Brain microvascular endothelial cell (primary cell): ENCODE measurements around the gene PRKG1.
"Not testable (repeated sequence)": the region's sequence is repeated elsewhere in the genome, so short reads cannot be mapped to it uniquely, and the experiment has no call there.

Experiments used
- DNase-seq: peaks from one replicate; pipeline ENCODE4 v3.0.0-alpha.2; 2020
- H3K27ac ChIP-seq: fragments of 250-450 bp; sonication (Bioruptor Pico); 2 replicates; pipeline ENCODE4 v1.5.1; 2020; ENCODE audit warnings: mild to moderate bottlenecking, moderate library complexity
- H3K27me3 ChIP-seq: fragments of 250-450 bp; sonication (Bioruptor Pico); replicated peaks from 2 replicates; pipeline ENCODE4 v1.5.1; 2020; ENCODE audit warnings: mild to moderate bottlenecking
- H3K36me3 ChIP-seq: fragments of 250-450 bp; sonication (Bioruptor Pico); replicated peaks from 2 replicates; pipeline ENCODE4 v1.5.1; 2020; ENCODE audit warnings: mild to moderate bottlenecking
- H3K4me3 ChIP-seq: 2 replicates; pipeline ENCODE4 v1.5.1; 2011; ENCODE audit warnings: low read depth, mild to moderate bottlenecking, control low read depth, low read length, moderate library complexity
- in situ Hi-C: cut with HindIII; loops from 2 replicates; pipeline ENCODE4 v1.10.0; 2017; ENCODE audit warnings: low sequenced_read_pairs, low pct_ligation_motif_present
- TF ChIP-seq, protein P1 (sequence below): IDR thresholded peaks from 2 replicates; pipeline ENCODE4 v1.5.1; 2011; ENCODE audit warnings: low read depth, mild to moderate bottlenecking, moderate library complexity, low read length, control low read depth, inconsistent platforms; ENCODE audit errors: missing control alignments

PRKG1 gene

DNA sequence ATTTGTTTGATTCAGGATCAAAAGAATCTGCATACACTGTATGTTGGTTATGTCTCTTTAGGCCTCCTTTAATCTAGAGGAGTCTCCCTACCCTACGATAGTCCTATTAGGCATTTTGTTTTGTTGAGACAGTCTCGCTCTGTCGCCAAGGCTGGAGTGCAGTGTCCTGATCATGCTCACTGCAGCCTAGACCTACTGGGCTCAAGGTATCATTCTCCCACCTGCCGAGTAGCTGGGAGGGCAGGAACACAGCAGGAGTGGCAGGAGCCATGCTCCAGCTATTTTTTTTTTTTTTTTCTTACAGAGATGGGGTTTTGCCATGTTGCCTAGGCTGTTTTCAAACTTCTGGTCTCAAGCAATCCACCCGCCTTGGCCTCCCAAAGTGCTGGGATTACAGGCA lies 1116.8 kb downstream of the PRKG1 start:
- no peak overlapping the region for H3K27ac ChIP-seq
- no peaks in the 10 kb centered on the region for H3K27me3 ChIP-seq
- TF ChIP-seq, protein P1, sequence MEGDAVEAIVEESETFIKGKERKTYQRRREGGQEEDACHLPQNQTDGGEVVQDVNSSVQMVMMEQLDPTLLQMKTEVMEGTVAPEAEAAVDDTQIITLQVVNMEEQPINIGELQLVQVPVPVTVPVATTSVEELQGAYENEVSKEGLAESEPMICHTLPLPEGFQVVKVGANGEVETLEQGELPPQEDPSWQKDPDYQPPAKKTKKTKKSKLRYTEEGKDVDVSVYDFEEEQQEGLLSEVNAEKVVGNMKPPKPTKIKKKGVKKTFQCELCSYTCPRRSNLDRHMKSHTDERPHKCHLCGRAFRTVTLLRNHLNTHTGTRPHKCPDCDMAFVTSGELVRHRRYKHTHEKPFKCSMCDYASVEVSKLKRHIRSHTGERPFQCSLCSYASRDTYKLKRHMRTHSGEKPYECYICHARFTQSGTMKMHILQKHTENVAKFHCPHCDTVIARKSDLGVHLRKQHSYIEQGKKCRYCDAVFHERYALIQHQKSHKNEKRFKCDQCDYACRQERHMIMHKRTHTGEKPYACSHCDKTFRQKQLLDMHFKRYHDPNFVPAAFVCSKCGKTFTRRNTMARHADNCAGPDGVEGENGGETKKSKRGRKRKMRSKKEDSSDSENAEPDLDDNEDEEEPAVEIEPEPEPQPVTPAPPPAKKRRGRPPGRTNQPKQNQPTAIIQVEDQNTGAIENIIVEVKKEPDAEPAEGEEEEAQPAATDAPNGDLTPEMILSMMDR, result no peak
- H3K4me3 ChIP-seq, result no peak overlapping the region
- H3K36me3 ChIP-seq, result no peaks in the 10 kb centered on the region
- in situ Hi-C loops, result no loop called here
- DNase-seq, result no peak

DNA sequence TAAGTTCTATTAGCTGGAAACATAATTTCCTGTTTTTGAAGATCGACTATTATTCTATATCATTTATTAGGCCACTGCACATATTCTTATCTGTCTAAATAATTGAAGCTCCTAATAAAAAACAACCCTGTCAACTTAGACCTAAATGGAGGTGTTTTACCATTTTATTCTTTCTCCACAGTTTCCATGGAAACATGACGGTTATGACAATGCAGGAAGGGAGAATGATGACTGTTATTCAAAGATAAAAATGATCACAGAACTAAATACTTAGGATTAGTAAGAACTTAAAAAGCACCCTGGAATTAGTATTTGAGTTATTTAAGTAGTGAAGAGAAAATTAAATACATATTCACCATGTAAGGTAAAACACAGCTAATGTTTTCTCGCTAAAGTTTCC lies 1119.9 kb downstream of the PRKG1 start:
- TF ChIP-seq, protein P1, result no peak
- H3K27me3 ChIP-seq, result no peaks in the 10 kb centered on the region
- no peak overlapping the region for H3K27ac ChIP-seq
- no peak overlapping the region for H3K4me3 ChIP-seq
- DNase-seq, result no peak
- no peaks in the 10 kb centered on the region for H3K36me3 ChIP-seq
- in situ Hi-C loops, result no loop called here

DNA sequence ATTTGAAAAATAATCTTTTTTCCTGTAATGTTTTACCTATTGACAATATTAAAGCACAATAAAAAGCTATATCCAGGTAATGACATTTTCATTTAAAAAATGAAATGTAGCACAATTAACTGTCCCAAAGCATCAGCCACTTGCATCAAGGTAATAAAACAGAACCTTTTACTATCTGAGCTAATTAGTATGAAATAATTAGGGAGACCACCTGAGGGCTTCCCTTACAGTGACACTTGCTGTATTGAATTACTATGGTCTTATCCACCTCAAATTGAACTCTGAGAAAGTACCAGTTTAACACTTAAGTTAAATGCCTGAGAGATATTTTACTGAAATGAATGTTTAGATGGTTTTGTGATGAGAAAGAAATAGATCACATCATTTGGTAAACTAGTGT lies 1120.4 kb downstream of the PRKG1 start:
- H3K4me3 ChIP-seq, result no peak overlapping the region
- no peak for DNase-seq
- no peaks in the 10 kb centered on the region for H3K27me3 ChIP-seq
- in situ Hi-C loops, result no loop called here
- TF ChIP-seq, protein P1, result no peak
- H3K36me3 ChIP-seq, result no peaks in the 10 kb centered on the region
- no peak overlapping the region for H3K27ac ChIP-seq

- no peak overlapping the region for H3K4me3 ChIP-seq
- TF ChIP-seq, protein P1, result no peak
- in situ Hi-C loops, result no loop called here
- no peak overlapping the region for H3K27ac ChIP-seq
- no peak for DNase-seq
- no peaks in the 10 kb centered on the region for H3K27me3 ChIP-seq
- no peaks in the 10 kb centered on the region for H3K36me3 ChIP-seq
Measured at GRCh38 chr10:52197098-52197497, 1122.8 kb downstream of the PRKG1 start.

GRCh38 chr10:52198540-52198939 lies 1124.3 kb downstream of the PRKG1 start:
- Histone ChIP-seq H3K4me3 (no peak overlapping the region), H3K27me3 (no peaks in the 10 kb centered on the region), H3K27ac (no peak overlapping the region), H3K36me3 (no peaks in the 10 kb centered on the region)
- TF ChIP-seq, protein P1, result no peak
- DNase-seq, result peak; percentile 5
- in situ Hi-C loops, result no loop called here

GRCh38 chr10:52204906-52205305 lies 1130.6 kb downstream of the PRKG1 start:
- in situ Hi-C loops, H3K4me3 ChIP-seq, H3K36me3 ChIP-seq, DNase-seq, H3K27me3 ChIP-seq, H3K27ac ChIP-seq: not testable (repeated sequence)

DNA sequence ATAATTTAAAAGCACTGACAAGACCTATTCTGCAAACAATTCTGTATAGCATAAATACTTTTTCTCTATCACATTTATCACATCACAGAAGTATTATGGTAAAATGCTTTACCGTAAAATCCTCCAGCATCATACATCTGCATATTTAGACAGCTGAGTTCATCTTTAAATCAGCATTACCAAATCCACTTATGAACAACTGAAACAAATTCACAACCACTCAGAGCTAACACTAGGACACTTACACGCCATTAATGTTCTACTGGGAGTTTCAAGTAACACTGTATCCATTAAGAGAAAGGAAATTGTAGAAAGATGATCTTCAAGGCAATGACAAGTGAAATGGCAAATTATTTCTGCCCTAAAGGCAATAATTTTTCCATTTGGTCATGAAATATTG lies 1134.1 kb downstream of the PRKG1 start:
- in situ Hi-C loops, result no loop called here
- TF ChIP-seq, protein P1, result no peak
- H3K36me3 ChIP-seq, result no peaks in the 10 kb centered on the region
- no peak overlapping the region for H3K4me3 ChIP-seq
- no peak overlapping the region for H3K27ac ChIP-seq
- DNase-seq, result no peak
- H3K27me3 ChIP-seq, result no peaks in the 10 kb centered on the region
